Heart left ventricle (tissue), 13 donors: ENCODE data around the gene DLG1.

Source experiments
- POLR2A ChIP-seq, 2 donors: fragments of 450-650 bp; IDR thresholded peaks; one replicate each; pipeline ENCODE4 v1.6.1; 2017; ENCODE audit warnings: antibody characterized with exemption in 2 of 2, mild to moderate bottlenecking in 2 of 2, moderate library complexity in 2 of 2
- TF ChIP-seq, protein P1 (sequence below), 12 donors: fragments of 200-600 bp; sonication (generic) in 4 of 12; IDR thresholded peaks; one replicate each; pipeline versions ENCODE4 v1.5.0 to v1.8.0; 2018 to 2022; ENCODE audit warnings: antibody characterized with exemption in 12 of 12, mild to moderate bottlenecking in 5 of 12
- donor health status: ischemic (EF 13 %, LVEDD 7.1; RV severe dilation, severe dysfunction).
- donor health status: DM: no; HTN: yes; CAD: no.
- donor health status: DM: no; HTN: no; CAD: no.
- donor health status: ischemic (EF 25% LVEDD 6.9; RV normal size, moderate dysfunction).
- donor health status: ischemic (EF 25% LVEDD 5.7; RV mildly dilated, moderate dysfunction).
- donor health status: ischemic (EF 35%, LVEDD 5.7; RV mildly dilated, moderate dysfunction).
- donor health status: nonischemic (EF 11% LVEDD 7.7; RV severe dilation, severe dysfunction).
- donor health status: DM: yes; HTN: yes; CAD: no.
- donor health status: PGD.
- donor health status: ischemic (EF 29% LVEDD 5.4; RV normal size, mild dysfunction).
- donor health status: nonischemic (EF 23%, LVEDD 6.1; RV moderate dilation, normal function).

- TF ChIP-seq, protein P1, sequence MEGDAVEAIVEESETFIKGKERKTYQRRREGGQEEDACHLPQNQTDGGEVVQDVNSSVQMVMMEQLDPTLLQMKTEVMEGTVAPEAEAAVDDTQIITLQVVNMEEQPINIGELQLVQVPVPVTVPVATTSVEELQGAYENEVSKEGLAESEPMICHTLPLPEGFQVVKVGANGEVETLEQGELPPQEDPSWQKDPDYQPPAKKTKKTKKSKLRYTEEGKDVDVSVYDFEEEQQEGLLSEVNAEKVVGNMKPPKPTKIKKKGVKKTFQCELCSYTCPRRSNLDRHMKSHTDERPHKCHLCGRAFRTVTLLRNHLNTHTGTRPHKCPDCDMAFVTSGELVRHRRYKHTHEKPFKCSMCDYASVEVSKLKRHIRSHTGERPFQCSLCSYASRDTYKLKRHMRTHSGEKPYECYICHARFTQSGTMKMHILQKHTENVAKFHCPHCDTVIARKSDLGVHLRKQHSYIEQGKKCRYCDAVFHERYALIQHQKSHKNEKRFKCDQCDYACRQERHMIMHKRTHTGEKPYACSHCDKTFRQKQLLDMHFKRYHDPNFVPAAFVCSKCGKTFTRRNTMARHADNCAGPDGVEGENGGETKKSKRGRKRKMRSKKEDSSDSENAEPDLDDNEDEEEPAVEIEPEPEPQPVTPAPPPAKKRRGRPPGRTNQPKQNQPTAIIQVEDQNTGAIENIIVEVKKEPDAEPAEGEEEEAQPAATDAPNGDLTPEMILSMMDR (IDR thresholded peaks at IDR 0.05) = no peak
- no peak for TF ChIP-seq POLR2A (IDR thresholded peaks at IDR 0.05)
These were observed 5.0 kb upstream of the DLG1 start for GRCh38 chr3:197303452-197303851.
